SK-N-SH (cell line): ENCODE measurements around the gene LEKR1. TPM values are rescaled to one million over a fixed set of nuclear protein-coding genes. Genes with fewer than 3 reads are reported as not detected.

Experiments
- CTCF ChIA-PET: fragments of 300-600, 350-600 bp; formaldehyde crosslinking; extraction: SDS; loops from one replicate; lab custom pipeline; 2021; lab: Yijun Ruan, JAX
- POLR2A ChIA-PET: fragments of 350-600 bp; sonication (Branson Sonifier 250); formaldehyde crosslinking; extraction: SDS; loops from one replicate; lab custom pipeline; 2020; ENCODE audit warnings: antibody characterized with exemption, inconsistent platforms; lab: Yijun Ruan, JAX
- DNase-seq: peaks from one replicate; pipeline ENCODE4 v3.0.0; 2012
- H2AFZ ChIP-seq: fragments of 200-600 bp; sonication (generic); 2 replicates; pipeline ENCODE4 v1.8.1; 2016; ENCODE audit warnings: antibody characterized with exemption, mild to moderate bottlenecking, low read depth
- H3F3A ChIP-seq: fragments of 200-600 bp; sonication (generic); replicated peaks from 2 replicates; pipeline ENCODE3; 2016; ENCODE audit warnings: antibody characterized with exemption, mild to moderate bottlenecking; ENCODE audit not compliant: insufficient read depth
- H3K27ac ChIP-seq, 2 experiments: fragments of 200-500 bp in 1 of 2; fragments of 200-600 bp in 1 of 2; sonication (Bioruptor generic) in 1 of 2; sonication (generic), shearing (Covaris generic) in 1 of 2; 2 replicates each; pipeline versions ENCODE4 v1.5.1 to v1.6.1; 2014 to 2016; ENCODE audit warnings: low read depth in 2 of 2, inconsistent platforms in 1 of 2, low read length in 1 of 2, mild to moderate bottlenecking in 1 of 2, mixed read lengths in 1 of 2
- H3K27me3 ChIP-seq: fragments of 200-600 bp; sonication (generic), shearing (Covaris generic); 2 replicates; pipeline ENCODE4 v1.6.1; 2016; ENCODE audit warnings: mixed run types; ENCODE audit not compliant: insufficient read depth
- H3K36me3 ChIP-seq, 2 experiments: fragments of 200-500 bp in 1 of 2; fragments of 200-600 bp in 1 of 2; sonication (Bioruptor generic) in 1 of 2; sonication (generic) in 1 of 2; replicated peaks in 1 of 2; 2 replicates each; pipeline versions ENCODE3 to v1.5.1; 2014 to 2016; ENCODE audit warnings: low read length in 1 of 2, mild to moderate bottlenecking in 1 of 2; ENCODE audit not compliant: insufficient read depth in 2 of 2, control insufficient read depth in 1 of 2
- H3K4me1 ChIP-seq, 2 experiments: fragments of 200-500 bp in 1 of 2; fragments of 200-600 bp in 1 of 2; sonication (Bioruptor generic) in 1 of 2; sonication (generic), shearing (Covaris generic) in 1 of 2; 2 replicates each; pipeline versions ENCODE4 v1.5.1 to v1.6.1; 2014 to 2016; ENCODE audit warnings: low read depth in 1 of 2, low read length in 1 of 2, mixed run types in 1 of 2; ENCODE audit not compliant: insufficient read depth in 2 of 2, control insufficient read depth in 1 of 2
- H3K4me2 ChIP-seq: fragments of 200-600 bp; sonication (generic), shearing (Covaris generic); 2 replicates; pipeline ENCODE4 v1.6.1; 2017; ENCODE audit warnings: mixed run types
- H3K4me3 ChIP-seq, 2 experiments: fragments of 200-500 bp in 1 of 2; fragments of 200-600 bp in 1 of 2; sonication (Bioruptor generic) in 1 of 2; sonication (generic), shearing (Covaris generic) in 1 of 2; 2 replicates each; pipeline versions ENCODE4 v1.5.1 to v1.8.1; 2014 to 2016; ENCODE audit warnings: low read depth in 2 of 2, inconsistent platforms in 1 of 2, low read length in 1 of 2, mild to moderate bottlenecking in 1 of 2, mixed read lengths in 1 of 2, moderate library complexity in 1 of 2
- H3K79me2 ChIP-seq: fragments of 200-600 bp; sonication (generic); 2 replicates; pipeline ENCODE4 v1.8.1; 2017; ENCODE audit warnings: mild to moderate bottlenecking; ENCODE audit not compliant: insufficient read depth
- H3K9ac ChIP-seq: fragments of 200-600 bp; sonication (generic); 2 replicates; pipeline ENCODE4 v1.6.1; 2017; ENCODE audit warnings: mixed run types
- H3K9me2 ChIP-seq: fragments of 200-600 bp; sonication (generic); 2 replicates; pipeline ENCODE4 v1.6.1; 2017; ENCODE audit warnings: mixed run types
- H3K9me3 ChIP-seq: fragments of 200-600 bp; sonication (generic); 2 replicates; pipeline ENCODE4 v1.6.1; 2017; ENCODE audit warnings: mixed run types, mild to moderate bottlenecking, moderate library complexity
- H4K20me1 ChIP-seq: fragments of 200-600 bp; sonication (generic); 2 replicates; pipeline ENCODE4 v1.6.1; 2017; ENCODE audit warnings: mild to moderate bottlenecking, mixed run types; ENCODE audit not compliant: insufficient read depth
- CHD2 ChIP-seq: fragments of 150-350 bp; IDR thresholded peaks from 2 replicates; pipeline ENCODE4 v1.6.1; 2018; ENCODE audit warnings: low read length; ENCODE audit not compliant: partially characterized antibody
- ELF1 ChIP-seq: IDR thresholded peaks from 2 replicates; pipeline ENCODE4 v1.4.0; 2012
- EP300 ChIP-seq, 2 experiments: IDR thresholded peaks; 2 replicates each; pipeline versions ENCODE4 v1.4.0 to v1.6.1; 2012; ENCODE audit warnings: borderline replicate concordance in 1 of 2, low read depth in 1 of 2, low read length in 1 of 2
- FOSL2 ChIP-seq: IDR thresholded peaks from 2 replicates; pipeline ENCODE4 v1.4.0; 2012; ENCODE audit warnings: low read depth, mild to moderate bottlenecking, moderate library complexity, borderline replicate concordance
- FOXM1 ChIP-seq: IDR thresholded peaks from 2 replicates; pipeline ENCODE4 v1.4.0; 2012; ENCODE audit warnings: low read depth, mild to moderate bottlenecking
- GATA2 ChIP-seq: sonication (generic); formaldehyde crosslinking; IDR thresholded peaks from 2 replicates; pipeline ENCODE4 v1.5.0; 2020; ENCODE audit warnings: mild to moderate bottlenecking, missing genetic modification reagents
- IRF3 ChIP-seq: fragments of 150-350 bp; IDR thresholded peaks from 2 replicates; pipeline ENCODE4 v1.6.1; 2016; ENCODE audit warnings: mild to moderate bottlenecking, low read depth, low read length
- JUND ChIP-seq: IDR thresholded peaks from 2 replicates; pipeline ENCODE4 v1.4.0; 2012
- MAX ChIP-seq: IDR thresholded peaks from 2 replicates; pipeline ENCODE4 v1.4.0; 2012; ENCODE audit warnings: low read depth
- MEF2A ChIP-seq: IDR thresholded peaks from 2 replicates; pipeline ENCODE4 v1.4.0; 2012; ENCODE audit warnings: low read depth, borderline replicate concordance
- NRF1 ChIP-seq: IDR thresholded peaks from 2 replicates; pipeline ENCODE4 v1.6.1; 2012; ENCODE audit warnings: low read depth, mild to moderate bottlenecking, low read length
- PBX3 ChIP-seq: IDR thresholded peaks from 2 replicates; pipeline ENCODE4; 2012
- POLR2AphosphoS5 ChIP-seq: IDR thresholded peaks from 2 replicates; pipeline ENCODE4 v1.6.1; 2012; ENCODE audit warnings: low read depth, low read length
- REST ChIP-seq: IDR thresholded peaks from 2 replicates; pipeline ENCODE4 v1.6.1; 2012; ENCODE audit warnings: mild to moderate bottlenecking, low read depth, low read length, moderate library complexity
- RFX5 ChIP-seq: IDR thresholded peaks from 2 replicates; pipeline ENCODE4 v1.6.1; 2012; ENCODE audit warnings: mild to moderate bottlenecking, improper control_type of control experiment, low read length
- SIN3A ChIP-seq: IDR thresholded peaks from 2 replicates; pipeline ENCODE4 v1.6.1; 2012; ENCODE audit warnings: low read depth, mild to moderate bottlenecking, low read length, moderate library complexity, borderline replicate concordance
- SMC3 ChIP-seq: IDR thresholded peaks from 2 replicates; pipeline ENCODE4 v1.6.1; 2012; ENCODE audit warnings: low read depth, low read length, improper control_type of control experiment
- TCF12 ChIP-seq: IDR thresholded peaks from 2 replicates; pipeline ENCODE4 v1.4.0; 2012
- polyA plus RNA-seq, 3 experiments: library from polyadenylated mRNA; depleted of rRNA; stranded (reverse); fragments of >200 nt; gene quantifications; 2 replicates each; pipeline ENCODE4 v1.2.3, GENCODE V29; 2012

Gene LEKR1
- polyA plus RNA-seq, 1 of the 3 experiments (the other 2 are of a cell fraction): 0.30 TPM

DNA sequence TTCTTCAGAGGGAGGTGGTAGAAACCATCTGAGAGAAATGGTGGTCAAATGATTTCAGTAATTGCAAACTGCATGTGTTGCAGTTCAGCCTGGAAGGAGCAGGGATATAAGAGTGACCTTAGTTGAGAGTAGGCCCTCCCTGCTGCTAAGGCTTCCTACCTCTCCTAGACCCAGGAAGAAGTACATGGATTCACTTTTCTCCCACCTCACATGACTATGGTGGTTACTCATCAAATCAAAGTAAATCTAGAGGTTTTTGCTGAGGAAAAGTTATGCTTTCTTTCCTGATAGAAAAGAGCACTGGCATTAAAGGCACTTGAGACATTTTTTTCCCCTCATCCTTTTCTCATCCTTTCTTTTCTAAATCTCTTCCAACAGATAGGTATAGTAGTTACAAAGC is 43.2 kb upstream of the LEKR1 start:
- H4K20me1 ChIP-seq: no peaks in the 10 kb centered on the region
- CTCF ChIA-PET: interaction anchor here (0.7 to 1.2 kb wide), 2 partner anchors 13 to 299 kb away, joined by 3 read pairs; no protein-coding TSS in a partner anchor
- H3F3A ChIP-seq: peaks cover 8% of the 10 kb centered on the region
- no peak overlapping the region for H3K4me2 ChIP-seq
- POLR2A ChIA-PET: no interaction called here
- no peaks in the 10 kb centered on the region for H3K36me3 ChIP-seq
- TF ChIP-seq GATA2 (CRISPR knock-in tag) (no peak), TCF12 (no peak), IRF3 (no peak), FOSL2 (no peak), RFX5 (no peak), ELF1 (no peak), CHD2 (no peak), MAX (no peak), SIN3A (no peak), POLR2AphosphoS5 (no peak), MEF2A (no peak)
- H3K79me2 ChIP-seq: no peaks in the 10 kb centered on the region
- no peaks in the 10 kb centered on the region for H3K9me3 ChIP-seq
- H3K27me3 ChIP-seq: no peaks in the 10 kb centered on the region
- no peak for DNase-seq
- H2AFZ ChIP-seq: no peak overlapping the region
- H3K4me3 ChIP-seq: no peak overlapping the region
- no peaks in the 10 kb centered on the region for H3K9me2 ChIP-seq
- H3K9ac ChIP-seq: no peak overlapping the region
- peak overlapping the region in 1 of 2 experiments; percentile 76; a peak in 1 of 4 replicates for H3K27ac ChIP-seq
- peaks cover 0 to 28% of the 10 kb centered on the region in 2 experiments; a peak in 3 of 4 replicates for H3K4me1 ChIP-seq

DNA sequence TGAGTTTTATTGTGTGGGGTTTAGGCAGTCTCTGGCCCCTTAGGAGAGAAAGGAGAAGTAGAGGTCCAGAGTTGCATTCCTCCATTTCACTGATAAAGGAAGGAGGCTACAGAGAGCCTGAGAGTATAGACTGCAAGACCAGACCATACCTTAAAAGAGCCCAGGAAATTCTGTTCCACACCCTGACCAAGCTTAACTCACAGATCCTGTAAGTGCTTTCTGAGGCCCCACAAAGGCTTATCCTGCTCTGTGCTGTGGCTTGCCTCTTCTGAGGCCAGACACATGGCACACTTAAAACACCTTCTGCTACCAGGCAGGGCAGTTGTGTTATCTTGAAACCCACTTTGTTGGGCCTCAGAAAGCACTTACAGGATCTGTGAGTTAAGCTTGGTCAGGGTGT is 39.2 kb upstream of the LEKR1 start:
- Histone ChIP-seq H3K9ac (no peak overlapping the region), H3K9me2 (no peaks in the 10 kb centered on the region), H3K4me3 (no peak overlapping the region), H3K9me3 (no peaks in the 10 kb centered on the region), H3K4me1 (peaks cover 3 to 35% of the 10 kb centered on the region in 2 experiments), H4K20me1 (no peaks in the 10 kb centered on the region), H2AFZ (no peak overlapping the region), H3K79me2 (no peaks in the 10 kb centered on the region), H3K27me3 (no peaks in the 10 kb centered on the region), H3K36me3 (no peaks in the 10 kb centered on the region), H3K4me2 (no peak overlapping the region), H3K27ac (peak overlapping the region in 1 of 2 experiments; percentile 78; a peak in 1 of 4 replicates), H3F3A (peaks cover 21% of the 10 kb centered on the region)
- TF ChIP-seq REST: no peak
- TF ChIP-seq JUND: no peak
- TF ChIP-seq IRF3: no peak
- no peak for TF ChIP-seq SMC3
- no peak for TF ChIP-seq EP300 (IDR thresholded peaks at IDR 0.05; ENCODE audit: borderline replicate concordance in 1 of 2, low read depth in 1 of 2, low read length in 1 of 2)
- TF ChIP-seq NRF1: no peak
- no peak for TF ChIP-seq FOSL2
- TF ChIP-seq PBX3: no peak
- no peak for TF ChIP-seq FOXM1
- TF ChIP-seq MEF2A: no peak
- CTCF ChIA-PET: no interaction called here
- POLR2A ChIA-PET: no interaction called here
- DNase-seq: no peak
